BJ (cell line): ENCODE measurements around the gene ROR2. TPM values are rescaled to one million over a fixed set of nuclear protein-coding genes. Genes with fewer than 3 reads are reported as not detected.
"Not testable (repeated sequence)": the region's sequence is repeated elsewhere in the genome, so short reads cannot be mapped to it uniquely, and the experiment has no call there.

Experiments
- CTCF ChIA-PET: fragments of 350-600 bp; formaldehyde crosslinking; extraction: SDS; loops from one replicate; lab custom pipeline; 2021; ENCODE audit warnings: antibody characterized with exemption, inconsistent platforms; lab: Yijun Ruan, JAX
- POLR2A ChIA-PET: fragments of 300-600 bp; sonication (Branson Sonifier 250); formaldehyde crosslinking; extraction: SDS; loops from one replicate; lab custom pipeline; 2021; ENCODE audit warnings: antibody characterized with exemption; lab: Charles Lee
- DNase-seq: peaks from one replicate; pipeline ENCODE4 v3.0.0-alpha.2; 2011; ENCODE audit warnings: low read depth
- H3K27me3 ChIP-seq: 2 replicates; pipeline ENCODE4 v1.6.0; 2011; ENCODE audit warnings: low read length; ENCODE audit not compliant: control insufficient read depth, insufficient read depth
- H3K36me3 ChIP-seq: 2 replicates; pipeline ENCODE4 v1.5.1; 2011; ENCODE audit warnings: low read length; ENCODE audit not compliant: control insufficient read depth, insufficient read depth
- H3K4me3 ChIP-seq: 2 replicates; pipeline ENCODE4 v1.5.1; 2011; ENCODE audit warnings: low read depth, mild to moderate bottlenecking, control low read depth, low read length
- polyA plus RNA-seq: library from polyadenylated mRNA; depleted of rRNA; stranded (reverse); fragments of >200 nt; gene quantifications from 2 replicates; pipeline ENCODE4 v1.2.3, GENCODE V29; 2011
- TF ChIP-seq, protein P1 (sequence below): IDR thresholded peaks from 2 replicates; pipeline ENCODE4 v1.5.1; 2011; ENCODE audit warnings: low read depth, mild to moderate bottlenecking, control low read depth, inconsistent platforms, low read length, moderate library complexity; ENCODE audit not compliant: insufficient read depth

ROR2 gene
- polyA plus RNA-seq, 1 experiment, result 1.1 TPM

DNA sequence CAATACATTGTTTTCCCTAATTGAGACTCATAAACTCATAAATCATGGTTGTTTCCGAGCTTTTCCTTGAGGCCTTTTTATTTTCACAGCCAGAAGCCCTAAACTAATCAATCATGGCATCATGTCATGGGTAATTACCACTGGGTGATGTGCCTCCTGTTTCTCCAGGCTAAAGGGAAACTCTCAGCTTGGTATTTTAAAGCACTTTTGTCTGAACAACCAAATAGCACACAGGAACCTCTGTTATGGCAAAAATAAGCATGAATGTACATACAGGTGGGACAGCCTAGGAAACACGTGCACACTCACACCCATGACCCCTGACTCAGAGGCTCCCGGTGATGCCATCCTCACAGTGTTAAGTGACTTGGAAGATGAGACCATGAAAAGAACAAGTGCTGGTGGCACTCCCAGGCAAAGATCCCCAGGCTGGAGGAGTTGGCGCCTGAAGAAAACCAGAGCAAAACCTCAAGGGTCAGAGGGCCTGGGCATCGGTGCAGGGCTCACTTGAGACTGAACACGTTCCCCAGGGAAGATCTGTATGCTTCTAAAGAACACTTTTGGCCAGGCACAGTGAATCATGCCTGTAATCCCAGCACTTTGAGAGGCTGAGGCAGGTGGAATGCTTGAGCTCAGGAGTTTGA, 154.3 kb downstream of the ROR2 start:
- CTCF ChIA-PET, result interaction anchor here (0.8 kb wide), 1 partner anchor 24 kb away, joined by 3 read pairs; no protein-coding TSS in a partner anchor
- TF ChIP-seq, protein P1, sequence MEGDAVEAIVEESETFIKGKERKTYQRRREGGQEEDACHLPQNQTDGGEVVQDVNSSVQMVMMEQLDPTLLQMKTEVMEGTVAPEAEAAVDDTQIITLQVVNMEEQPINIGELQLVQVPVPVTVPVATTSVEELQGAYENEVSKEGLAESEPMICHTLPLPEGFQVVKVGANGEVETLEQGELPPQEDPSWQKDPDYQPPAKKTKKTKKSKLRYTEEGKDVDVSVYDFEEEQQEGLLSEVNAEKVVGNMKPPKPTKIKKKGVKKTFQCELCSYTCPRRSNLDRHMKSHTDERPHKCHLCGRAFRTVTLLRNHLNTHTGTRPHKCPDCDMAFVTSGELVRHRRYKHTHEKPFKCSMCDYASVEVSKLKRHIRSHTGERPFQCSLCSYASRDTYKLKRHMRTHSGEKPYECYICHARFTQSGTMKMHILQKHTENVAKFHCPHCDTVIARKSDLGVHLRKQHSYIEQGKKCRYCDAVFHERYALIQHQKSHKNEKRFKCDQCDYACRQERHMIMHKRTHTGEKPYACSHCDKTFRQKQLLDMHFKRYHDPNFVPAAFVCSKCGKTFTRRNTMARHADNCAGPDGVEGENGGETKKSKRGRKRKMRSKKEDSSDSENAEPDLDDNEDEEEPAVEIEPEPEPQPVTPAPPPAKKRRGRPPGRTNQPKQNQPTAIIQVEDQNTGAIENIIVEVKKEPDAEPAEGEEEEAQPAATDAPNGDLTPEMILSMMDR, result no peak
- Histone ChIP-seq H3K27me3 (no peaks in the 10 kb centered on the region), H3K4me3 (no peak overlapping the region), H3K36me3 (no peaks in the 10 kb centered on the region)
- POLR2A ChIA-PET, result no interaction called here
- DNase-seq, result no peak

DNA sequence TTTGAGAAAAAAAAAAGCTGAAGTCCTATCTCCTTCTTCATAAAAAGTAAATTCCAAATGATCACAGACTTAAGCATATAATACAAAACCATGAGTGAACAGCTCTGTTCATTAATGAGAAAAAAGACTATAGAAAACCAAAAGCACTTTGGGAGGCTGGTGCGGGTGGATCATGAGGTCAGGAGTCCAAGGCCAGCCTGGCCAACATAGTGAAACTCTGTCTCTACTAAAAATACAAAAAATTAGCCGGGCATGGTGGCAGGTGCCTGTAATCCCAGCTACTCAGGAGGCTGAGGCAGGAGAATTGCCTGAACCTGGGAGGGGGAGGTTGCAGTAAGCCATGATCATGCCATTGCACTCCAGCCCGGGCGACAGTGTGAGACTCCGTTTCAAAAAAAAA, 156.7 kb downstream of the ROR2 start:
- H3K27me3 ChIP-seq, POLR2A ChIA-PET: not testable (repeated sequence)
- CTCF ChIA-PET, result interaction anchor here (0.9 kb wide), 1 partner anchor 31 kb away, joined by 3 read pairs; no protein-coding TSS in a partner anchor

DNA sequence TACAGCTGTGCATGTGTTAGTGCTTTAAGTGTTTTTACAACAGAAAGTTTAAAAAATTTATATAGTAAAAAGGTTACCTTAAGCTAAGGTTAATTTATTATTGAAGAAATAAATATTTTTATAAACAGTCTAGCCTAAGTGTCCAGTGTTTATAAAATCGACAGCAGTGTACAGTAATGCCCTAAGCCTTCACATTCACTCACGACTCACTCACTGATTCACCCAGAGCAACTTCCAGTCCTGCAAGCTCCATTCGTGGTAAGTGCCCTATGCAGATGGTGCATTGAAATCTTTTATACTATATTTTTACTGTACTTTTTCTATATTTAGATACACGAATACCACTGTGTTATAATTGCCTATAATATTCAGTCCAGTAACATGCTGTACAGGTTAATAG, 159.1 kb downstream of the ROR2 start:
- H3K36me3 ChIP-seq, result no peaks in the 10 kb centered on the region
- TF ChIP-seq, protein P1, result no peak
- DNase-seq, result no peak
- CTCF ChIA-PET, result no interaction called here
- H3K4me3 ChIP-seq, result no peak overlapping the region
- POLR2A ChIA-PET, result no interaction called here
- H3K27me3 ChIP-seq, result no peaks in the 10 kb centered on the region

More for the DNA sequence above, 156.7 kb downstream of the ROR2 start:
- DNase-seq, H3K36me3 ChIP-seq, H3K4me3 ChIP-seq: not testable (repeated sequence)

DNA sequence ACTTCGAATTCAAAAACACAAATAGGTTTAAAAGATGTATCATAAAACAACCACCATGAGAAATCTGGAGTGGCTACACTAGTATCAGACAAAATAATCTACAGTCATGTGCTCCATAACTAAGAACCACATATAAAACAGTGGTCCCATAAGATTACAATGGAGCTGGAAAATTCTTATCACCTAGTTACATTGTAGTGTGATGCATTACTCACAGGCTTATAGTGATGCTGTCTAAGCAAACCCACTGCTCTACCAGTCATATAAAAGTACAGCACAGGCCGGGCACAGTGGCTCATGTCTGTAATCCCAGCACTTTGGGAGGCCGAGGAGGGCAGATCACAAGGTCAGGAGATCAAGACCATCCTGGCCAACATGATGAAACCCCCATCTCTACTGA, 160.1 kb downstream of the ROR2 start:
- Histone ChIP-seq H3K27me3 (no peaks in the 10 kb centered on the region), H3K36me3 (no peaks in the 10 kb centered on the region), H3K4me3 (no peak overlapping the region)
- TF ChIP-seq, protein P1, result no peak
- DNase-seq, result no peak
- ChIA-PET POLR2A (no interaction called here), CTCF (no interaction called here)

DNA sequence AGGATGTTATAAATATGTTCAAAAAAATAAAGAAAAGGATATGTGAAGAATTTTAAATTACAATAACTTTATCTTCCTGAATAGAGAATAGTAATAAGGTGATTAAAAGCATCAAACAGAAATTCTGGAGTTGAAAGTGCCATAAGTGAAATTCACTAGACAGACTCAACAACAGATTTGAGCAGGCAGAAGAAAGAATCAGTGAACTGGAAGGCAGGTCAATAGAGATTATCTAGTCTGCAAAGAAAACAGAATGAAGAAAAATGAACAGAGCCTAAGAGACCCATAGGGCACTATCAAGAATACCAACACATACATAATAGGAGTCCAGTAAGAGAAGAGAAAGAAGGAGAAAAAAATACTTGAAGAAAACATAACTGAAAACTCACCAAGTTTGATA, 162.1 kb downstream of the ROR2 start:
- H3K36me3 ChIP-seq, result no peaks in the 10 kb centered on the region
- no peaks in the 10 kb centered on the region for H3K27me3 ChIP-seq
- no peak for DNase-seq
- TF ChIP-seq, protein P1, result no peak
- POLR2A ChIA-PET, result no interaction called here
- CTCF ChIA-PET, result interaction anchor here (1.0 kb wide), 1 partner anchor 12 kb away, joined by 4 read pairs; no protein-coding TSS in a partner anchor
- no peak overlapping the region for H3K4me3 ChIP-seq
